AG10803 (cell line): Measurements from ENCODE around the gene FNDC3A.
"Not testable (repeated sequence)": the region's sequence is repeated elsewhere in the genome, so short reads cannot be mapped to it uniquely, and the experiment has no call there.

ENCODE experiments used
- DNase-seq: peaks from one replicate; pipeline ENCODE4 v3.0.0; 2010; ENCODE audit warnings: low read depth
- H3K4me3 ChIP-seq: 2 replicates; pipeline ENCODE4 v1.5.1; 2011; ENCODE audit warnings: mild to moderate bottlenecking, low read length, control low read depth
- CTCF ChIP-seq: conservative IDR thresholded peaks from 2 replicates; pipeline ENCODE4 v1.5.1; 2011; ENCODE audit warnings: mild to moderate bottlenecking, low read length, control low read depth, inconsistent platforms

The FNDC3A gene

DNA sequence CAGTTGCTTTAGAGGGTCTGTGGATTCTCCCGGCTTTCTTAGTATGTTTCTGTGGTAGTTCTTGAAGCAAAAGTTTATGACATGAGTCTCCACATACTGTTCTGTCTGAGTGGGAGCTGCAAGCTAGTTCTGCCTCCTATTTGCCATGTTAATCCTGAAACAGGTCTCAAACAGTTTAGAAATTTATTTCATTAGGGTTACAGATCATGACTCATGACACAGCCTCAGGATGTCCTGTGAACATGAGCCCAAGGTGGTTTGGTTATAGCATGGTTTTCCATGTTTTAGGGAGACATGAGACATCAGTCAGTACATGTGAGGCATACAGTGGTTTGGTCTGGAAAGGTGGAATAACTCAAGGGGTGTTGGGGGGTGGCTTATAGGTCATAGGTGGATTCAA lies 77.5 kb downstream of the FNDC3A start:
- no peak for DNase-seq
- TF ChIP-seq CTCF: no peak
- no peak overlapping the region for H3K4me3 ChIP-seq

DNA sequence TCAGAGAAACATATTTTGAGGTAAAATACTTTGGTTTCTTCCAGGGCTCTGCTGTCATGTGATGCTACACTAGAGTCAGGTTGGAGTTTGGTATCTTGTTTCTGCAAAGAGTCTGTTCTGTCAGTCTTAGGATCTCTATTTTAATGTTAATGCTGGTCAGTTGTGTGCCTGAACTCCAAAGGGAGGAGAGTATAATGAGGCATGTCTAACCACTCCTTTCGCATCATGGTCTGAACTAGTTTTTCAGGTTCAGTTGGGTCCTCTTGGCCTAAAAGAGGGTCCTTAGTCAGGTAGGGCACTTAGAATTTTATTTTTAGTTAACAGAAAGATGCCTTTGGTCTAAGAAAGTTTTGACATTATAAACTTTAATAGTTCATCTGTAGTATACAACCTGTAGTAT lies 78.2 kb downstream of the FNDC3A start:
- DNase-seq: no peak
- no peak for TF ChIP-seq CTCF
- H3K4me3 ChIP-seq: no peak overlapping the region

DNA sequence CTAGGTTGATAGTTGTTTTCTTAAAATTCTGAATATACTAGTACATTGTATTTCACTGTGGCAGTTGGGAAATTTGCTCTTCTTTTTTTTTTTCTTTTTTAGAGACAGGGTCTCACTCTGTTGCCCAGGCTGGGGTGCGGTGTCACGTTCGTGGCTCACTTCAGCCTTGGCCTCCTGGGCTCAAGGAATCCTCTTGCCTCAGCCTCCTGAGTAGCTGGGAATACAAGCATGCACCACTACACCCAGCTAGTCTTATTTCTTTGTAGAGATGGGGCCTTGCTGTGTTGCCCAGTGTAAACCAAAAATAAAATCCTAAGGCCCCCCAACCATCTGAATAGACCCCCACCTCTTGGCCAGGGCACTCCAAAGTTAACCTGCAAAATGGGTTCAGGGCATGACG lies 79.3 kb downstream of the FNDC3A start:
- no peak for DNase-seq
- H3K4me3 ChIP-seq: no peak overlapping the region
- TF ChIP-seq CTCF: no peak

DNA sequence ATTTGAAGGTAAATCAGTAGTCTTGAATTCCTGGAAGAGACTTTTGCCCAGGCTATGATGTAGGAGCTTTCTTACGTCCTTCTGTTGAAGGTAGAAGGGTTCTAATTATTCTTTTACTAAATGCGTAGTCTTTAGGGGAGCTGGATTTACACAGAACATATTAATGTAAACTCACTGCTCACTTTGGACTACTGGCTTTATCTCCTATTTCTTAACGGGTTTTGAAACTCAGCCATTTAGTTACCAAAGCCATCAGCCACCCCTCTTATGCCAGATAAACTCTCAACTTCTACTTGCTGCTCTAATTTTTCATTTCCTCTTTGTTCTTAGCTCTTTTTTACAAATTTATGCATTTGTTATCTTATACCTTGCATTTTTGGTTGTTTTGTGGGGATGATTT lies 81.5 kb downstream of the FNDC3A start:
- DNase-seq: no peak
- TF ChIP-seq CTCF: no peak

DNA sequence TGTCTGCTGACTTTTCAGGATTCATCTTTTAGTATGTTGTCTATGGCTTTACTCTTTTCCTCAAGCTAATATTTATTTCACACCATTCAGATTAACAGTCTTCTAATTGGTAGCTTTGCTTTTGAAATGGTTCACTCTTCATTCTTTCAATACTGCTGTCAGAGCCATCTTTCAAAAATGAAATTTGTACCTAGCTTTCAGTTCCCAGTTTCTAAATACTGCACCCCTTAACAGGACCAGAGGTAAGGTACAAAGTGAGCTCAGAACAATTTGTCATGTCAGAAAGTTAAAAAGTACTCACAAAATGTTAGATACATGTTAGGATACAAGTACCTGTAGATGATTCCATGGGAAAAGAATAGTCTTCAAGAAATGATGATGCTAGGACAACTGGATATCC lies 83.0 kb downstream of the FNDC3A start:
- DNase-seq: no peak
- TF ChIP-seq CTCF: no peak
- H3K4me3 ChIP-seq: no peak overlapping the region

More for the DNA sequence above, 81.5 kb downstream of the FNDC3A start:
- H3K4me3 ChIP-seq: no peak overlapping the region

- no peak for TF ChIP-seq CTCF
- DNase-seq: peak; percentile 23
- no peak overlapping the region for H3K4me3 ChIP-seq
Observed at GRCh38 chr13:49060678-49061387, 85.1 kb downstream of the FNDC3A start.

DNA sequence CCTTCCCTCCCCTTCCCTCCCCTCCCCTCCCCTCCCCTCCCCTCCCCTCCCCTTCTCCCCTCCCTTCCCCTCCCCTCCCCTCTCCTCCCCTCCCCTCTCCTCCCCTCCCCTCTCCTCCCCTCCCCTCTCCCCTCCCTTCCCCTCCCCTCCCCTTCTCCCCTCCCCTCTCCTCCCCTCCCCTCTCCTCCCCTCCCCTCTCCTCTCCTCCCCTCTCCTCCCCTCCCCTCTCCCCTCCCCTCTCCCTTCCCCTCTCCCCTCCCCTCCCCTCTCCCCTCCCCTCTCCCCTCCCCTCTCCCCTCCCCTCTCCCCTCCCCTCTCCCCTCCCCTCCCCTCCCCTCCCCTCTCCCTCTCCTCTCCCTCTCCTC lies 85.7 kb downstream of the FNDC3A start:
- not testable (repeated sequence) for H3K4me3 ChIP-seq, DNase-seq
